Uterus (tissue), 2 donors: ENCODE results near the gene SEPTIN10.

Source experiments
- CTCF ChIP-seq, 4 experiments: fragments of 200-600 bp in 2 of 4; fragments of 450-650 bp in 2 of 4; sonication (generic) in 2 of 4; IDR thresholded peaks; one replicate each; pipeline ENCODE4 v1.5.1; 2016 to 2019; ENCODE audit warnings: antibody characterized with exemption in 4 of 4, mild to moderate bottlenecking in 2 of 4, moderate library complexity in 1 of 4
- POLR2A ChIP-seq, 2 donors: fragments of 450-650 bp; IDR thresholded peaks; one replicate each; pipeline ENCODE4 v1.6.1; 2016; ENCODE audit warnings: antibody characterized with exemption in 2 of 2, mild to moderate bottlenecking in 1 of 2, moderate library complexity in 1 of 2

- TF ChIP-seq CTCF (IDR thresholded peaks at IDR 0.05) (no peak), POLR2A (IDR thresholded peaks at IDR 0.05) (no peak)
Observed at GRCh38 chr2:109511168-109511567, 102.6 kb downstream of the SEPTIN10 start.
